H9 (cell line): ENCODE data around the gene ENTR1. TPM values are rescaled to one million over a fixed set of nuclear protein-coding genes. Genes with fewer than 3 reads are reported as not detected.

Source experiments
- DNase-seq: peaks from one replicate; pipeline ENCODE4 v3.0.0-alpha.2; 2017
- H2AFZ ChIP-seq: one replicate; pipeline ENCODE4 v1.6.1; 2013; ENCODE audit warnings: mild to moderate bottlenecking, low read length, control low read depth, moderate library complexity
- H2AK5ac ChIP-seq: 2 replicates; pipeline ENCODE4 v1.6.1; 2013; ENCODE audit warnings: low read length, control low read depth, mixed read lengths; ENCODE audit not compliant: insufficient read length
- H2BK120ac ChIP-seq: one replicate; pipeline ENCODE4 v1.6.1; 2013; ENCODE audit warnings: low read depth, mild to moderate bottlenecking, low read length, control low read depth, inconsistent platforms; ENCODE audit not compliant: poor library complexity, severe bottlenecking
- H2BK12ac ChIP-seq: 2 replicates; pipeline ENCODE4 v1.6.1; 2013; ENCODE audit warnings: low read length, control low read depth, mixed read lengths, low read depth; ENCODE audit not compliant: insufficient read length
- H2BK15ac ChIP-seq: 2 replicates; pipeline ENCODE4 v1.6.1; 2013; ENCODE audit warnings: low read depth, low read length, control low read depth
- H2BK20ac ChIP-seq: one replicate; pipeline ENCODE4 v1.6.1; 2013; ENCODE audit warnings: low read depth, mild to moderate bottlenecking, low read length, control low read depth, inconsistent platforms; ENCODE audit not compliant: poor library complexity, severe bottlenecking
- H2BK5ac ChIP-seq: 2 replicates; pipeline ENCODE4 v1.6.1; 2013; ENCODE audit warnings: low read length, control low read depth, mixed read lengths; ENCODE audit not compliant: insufficient read length
- H3K14ac ChIP-seq: 2 replicates; pipeline ENCODE4 v1.6.1; 2013; ENCODE audit warnings: low read length, control low read depth; ENCODE audit not compliant: insufficient read depth
- H3K18ac ChIP-seq: 2 replicates; pipeline ENCODE4 v1.6.1; 2013; ENCODE audit warnings: low read depth, mild to moderate bottlenecking, mixed read lengths, low read length, control low read depth; ENCODE audit not compliant: insufficient read length
- H3K23ac ChIP-seq: 2 replicates; pipeline ENCODE4 v1.6.1; 2013; ENCODE audit warnings: low read length, control low read depth, mixed read lengths, low read depth; ENCODE audit not compliant: insufficient read length
- H3K23me2 ChIP-seq: 2 replicates; pipeline ENCODE4 v1.6.1; 2013; ENCODE audit warnings: low read depth, mild to moderate bottlenecking, mixed read lengths, low read length, control low read depth; ENCODE audit not compliant: insufficient read length, poor library complexity, severe bottlenecking
- H3K27ac ChIP-seq: 2 replicates; pipeline ENCODE4 v1.5.1; 2013; ENCODE audit warnings: low read length, control low read depth, mixed read lengths, low read depth; ENCODE audit not compliant: insufficient read length
- H3K27me3 ChIP-seq: 2 replicates; pipeline ENCODE4 v1.6.1; 2013; ENCODE audit warnings: low read length, control low read depth, inconsistent platforms; ENCODE audit not compliant: insufficient read depth
- H3K4ac ChIP-seq: 2 replicates; pipeline ENCODE4 v1.6.1; 2013; ENCODE audit warnings: low read depth, mild to moderate bottlenecking, control low read depth, inconsistent platforms, low read length, moderate library complexity
- H3K4me1 ChIP-seq: 2 replicates; pipeline ENCODE4 v1.6.1; 2013; ENCODE audit warnings: low read length, control low read depth, inconsistent platforms; ENCODE audit not compliant: insufficient read depth
- H3K4me2 ChIP-seq: 2 replicates; pipeline ENCODE4 v1.6.1; 2013; ENCODE audit warnings: low read length, control low read depth, mixed read lengths; ENCODE audit not compliant: insufficient read length, insufficient read depth
- H3K56ac ChIP-seq: 2 replicates; pipeline ENCODE4 v1.6.1; 2013; ENCODE audit warnings: low read depth, mild to moderate bottlenecking, mixed read lengths, low read length, control low read depth; ENCODE audit not compliant: insufficient read length
- H3K79me1 ChIP-seq: 2 replicates; pipeline ENCODE4 v1.6.1; 2013; ENCODE audit warnings: low read depth, mild to moderate bottlenecking, moderate library complexity, low read length, control low read depth, inconsistent platforms; ENCODE audit not compliant: insufficient read depth, poor library complexity, severe bottlenecking
- H3K79me2 ChIP-seq: 2 replicates; pipeline ENCODE4 v1.6.1; 2013; ENCODE audit warnings: low read length, control low read depth, inconsistent platforms; ENCODE audit not compliant: insufficient read depth
- H3K9ac ChIP-seq: 2 replicates; pipeline ENCODE4 v1.6.1; 2013; ENCODE audit warnings: low read length, control low read depth, mixed read lengths; ENCODE audit not compliant: insufficient read length; ENCODE audit errors: extremely low read depth
- H3K9me3 ChIP-seq: one replicate; pipeline ENCODE4 v1.6.1; 2013; ENCODE audit warnings: low read depth, low read length, inconsistent platforms; ENCODE audit not compliant: control insufficient read depth
- H3T11ph ChIP-seq: one replicate; pipeline ENCODE4 v1.6.1; 2013; ENCODE audit warnings: mild to moderate bottlenecking, low read length, control low read depth, inconsistent platforms
- H4K20me1 ChIP-seq: one replicate; pipeline ENCODE4 v1.6.1; 2013; ENCODE audit not compliant: control insufficient read depth, insufficient read length, insufficient read depth
- H4K5ac ChIP-seq: 2 replicates; pipeline ENCODE4 v1.6.1; 2013; ENCODE audit warnings: low read depth, mild to moderate bottlenecking, mixed read lengths, low read length, control low read depth; ENCODE audit not compliant: insufficient read length
- H4K8ac ChIP-seq: replicated peaks from 2 replicates; pipeline ENCODE4 v1.6.1; 2013; ENCODE audit warnings: low read length, control low read depth, mixed read lengths, low read depth; ENCODE audit not compliant: insufficient read length
- H4K91ac ChIP-seq: 2 replicates; pipeline ENCODE4 v1.6.1; 2013; ENCODE audit warnings: low read depth, mild to moderate bottlenecking, moderate library complexity, mixed read lengths, low read length, control low read depth; ENCODE audit not compliant: insufficient read length
- H3K27ac Mint-ChIP-seq, 3 experiments: 2 replicates in 2 of 3; 3 replicates in 1 of 3; pipeline ENCODE4 v1.8.0; 2020 to 2021; ENCODE audit warnings: mixed read lengths in 3 of 3, mild to moderate bottlenecking in 1 of 3, moderate library complexity in 1 of 3
- H3K27me3 Mint-ChIP-seq: 2 replicates; pipeline ENCODE4 v1.8.0; 2021; ENCODE audit warnings: low read depth, mild to moderate bottlenecking, moderate library complexity, mixed read lengths
- H3K36me3 Mint-ChIP-seq, 3 experiments: 2 replicates in 2 of 3; 3 replicates in 1 of 3; pipeline ENCODE4 v1.8.0; 2020 to 2021; ENCODE audit warnings: low read depth in 3 of 3, mixed read lengths in 3 of 3; ENCODE audit not compliant: insufficient read depth in 1 of 3
- H3K4me1 Mint-ChIP-seq, 2 experiments: 2 replicates each; pipeline ENCODE4 v1.8.0; 2020; ENCODE audit warnings: mixed read lengths in 2 of 2
- H3K4me3 Mint-ChIP-seq, 2 experiments: 2 replicates in 1 of 2; 3 replicates in 1 of 2; pipeline ENCODE4 v1.8.0; 2020 to 2021; ENCODE audit warnings: mild to moderate bottlenecking in 2 of 2, mixed read lengths in 2 of 2, moderate library complexity in 1 of 2
- H3K9me3 Mint-ChIP-seq, 2 experiments: 2 replicates in 1 of 2; 3 replicates in 1 of 2; pipeline ENCODE4 v1.8.0; 2020; ENCODE audit warnings: mild to moderate bottlenecking in 2 of 2, mixed read lengths in 2 of 2, moderate library complexity in 1 of 2
- CTCF ChIP-seq: fragments of 200-600 bp; sonication (generic); conservative IDR thresholded peaks from 3 replicates; pipeline ENCODE4 v1.8.0; 2021; ENCODE audit warnings: antibody characterized with exemption, mild to moderate bottlenecking
- WGBS: extraction: QIAGEN DNeasy Blood & Tissue Kit; methylation state at CpG from one replicate; pipeline ENCODE4 v1.1.7; 2013; ENCODE audit warnings: missing lambda C conversion rate, low lambda C conversion rate, mixed read lengths; ENCODE audit not compliant: insufficient read length; ENCODE audit errors: extremely low coverage; 5-methylcytosine and 5-hydroxymethylcytosine counted together
- total RNA-seq: library from RNA; stranded (reverse); gene quantifications from 2 replicates; pipeline ENCODE4 v1.2.1, GENCODE V29; 2021

Gene ENTR1
- total RNA-seq, 1 experiment from 2014 or later = 108 TPM

DNA sequence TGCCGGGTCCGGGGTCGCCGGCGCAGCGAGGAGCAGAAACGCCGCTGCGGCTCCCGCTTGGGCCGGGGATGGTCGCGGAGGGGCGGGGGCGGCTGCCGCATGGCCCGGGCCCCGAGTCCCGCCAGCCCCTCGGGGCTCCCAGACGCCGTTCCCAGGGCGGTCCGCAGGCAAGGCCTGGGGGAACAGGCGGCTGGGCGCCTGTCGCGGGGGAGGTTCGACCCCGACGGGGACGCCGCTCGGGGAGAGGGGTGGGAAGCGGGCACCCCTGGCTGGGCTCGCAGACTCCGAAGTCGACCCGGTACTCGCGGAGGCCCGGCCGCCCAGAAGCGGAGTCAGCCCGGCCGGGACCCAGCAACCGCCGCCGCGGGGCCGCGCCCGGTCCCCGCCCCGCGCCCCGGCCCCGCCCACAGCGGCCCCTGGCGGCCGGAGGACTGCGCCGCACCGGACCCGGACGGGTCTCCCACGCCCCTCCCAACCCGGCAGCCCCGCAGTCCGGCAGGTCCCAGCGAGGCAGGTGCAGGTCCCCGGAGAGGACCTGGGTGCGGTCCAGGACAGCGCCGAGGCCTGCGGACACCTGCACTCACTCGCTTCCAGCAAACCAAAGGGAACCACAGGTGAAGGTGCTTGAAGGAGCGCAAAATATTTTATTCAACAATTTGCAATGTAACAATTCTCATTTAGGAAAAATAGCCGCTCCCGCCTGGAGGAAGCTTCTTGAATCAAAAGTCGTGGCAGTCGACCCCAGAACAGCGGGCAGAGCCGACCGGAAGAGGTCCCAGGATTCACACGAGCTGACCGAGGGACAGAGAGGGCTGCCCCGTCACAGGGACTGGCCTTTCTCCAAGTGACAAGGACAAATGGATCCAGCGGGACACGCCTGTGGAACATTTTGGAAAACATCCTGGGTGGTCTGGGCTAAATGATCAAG, 29.3 kb upstream of the ENTR1 start, which contains the start of gene INPP5E:
Gene INPP5E, minus strand, starts transcription at position 365 of the 928 bp plus-strand sequence. CDS start 426 bp downstream, outside the sequence.
- no peak within 1 kb of the TSS for H2BK15ac ChIP-seq
- Mint-ChIP-seq H3K9me3 (no peaks in the 10 kb centered on the region), H3K27me3 (no peaks in the 10 kb centered on the region), H3K36me3 (peaks cover 11 to 49% (median 34%) of the 10 kb centered on the region in 3 experiments), H3K27ac (peak within 1 kb of the TSS in 1 of 3 experiments; percentile 20; a peak in 1 of 7 replicates), H3K4me3 (peak within 1 kb of the TSS; percentile 82 to 86), H3K4me1 (peaks cover 15 to 16% of the 10 kb centered on the region in 2 experiments)
- H3K27me3 ChIP-seq = no peaks in the 10 kb centered on the region
- no peak within 1 kb of the TSS for H2AK5ac ChIP-seq
- no peak within 1 kb of the TSS for H2BK12ac ChIP-seq
- H4K91ac ChIP-seq = no peak within 1 kb of the TSS
- H2AFZ ChIP-seq = no peak within 1 kb of the TSS
- peaks cover 2% of the 10 kb centered on the region for H4K20me1 ChIP-seq
- peaks cover 5% of the 10 kb centered on the region; the same call in 1 of the 2 replicates for H3K79me2 ChIP-seq
- no peaks in the 10 kb centered on the region for H3K9me3 ChIP-seq
- H3K14ac ChIP-seq = peak within 1 kb of the TSS; percentile 79
- no peak within 1 kb of the TSS for H4K5ac ChIP-seq
- H3K23ac ChIP-seq = no peak within 1 kb of the TSS
- H2BK120ac ChIP-seq = no peak within 1 kb of the TSS
- H3K4me1 ChIP-seq = no peaks in the 10 kb centered on the region
- no peak within 1 kb of the TSS for H3K27ac ChIP-seq
- H3T11ph ChIP-seq = no peak within 1 kb of the TSS
- peak; percentile 86 for DNase-seq
- H4K8ac ChIP-seq = no peak within 1 kb of the TSS
- TF ChIP-seq CTCF = peak; percentile 70
- H3K23me2 ChIP-seq = peaks cover 14% of the 10 kb centered on the region
- H3K18ac ChIP-seq = peak within 1 kb of the TSS; percentile 45
- peaks cover 2% of the 10 kb centered on the region for H3K79me1 ChIP-seq
- H3K56ac ChIP-seq = no peak within 1 kb of the TSS
- no peak within 1 kb of the TSS for H2BK20ac ChIP-seq
- peak within 1 kb of the TSS; percentile 47 for H3K9ac ChIP-seq
- WGBS = no CpG with 5 or more reads among the region's 90 CpGs
- H3K4ac ChIP-seq = no peak within 1 kb of the TSS
- peak within 1 kb of the TSS; percentile 89 for H3K4me2 ChIP-seq
- H2BK5ac ChIP-seq = no peak within 1 kb of the TSS
